Left kidney (tissue), 2 donors: Measurements from ENCODE around the gene TAOK2. TPM values are rescaled to one million over a fixed set of nuclear protein-coding genes. Genes with fewer than 3 reads are reported as not detected.
"Not testable (repeated sequence)": the region's sequence is repeated elsewhere in the genome, so short reads cannot be mapped to it uniquely, and the experiment has no call there.

Experiments used
- DNase-seq: peaks from one replicate; pipeline ENCODE4 v3.0.0-alpha.2; 2013
- polyA plus RNA-seq: library from polyadenylated mRNA; unstranded; fragments of 120-200 nt; gene quantifications from one replicate; pipeline ENCODE4 v1.2.1, GENCODE V29; 2013; ENCODE audit not compliant: insufficient read length

Gene TAOK2
- polyA plus RNA-seq, 1 donor = 45.3 TPM

- no peak for DNase-seq
Measured at GRCh38 chr16:30002614-30003346, 29.1 kb downstream of the TAOK2 start.

- DNase-seq = no peak
Measured at GRCh38 chr16:30003670-30004423, 30.2 kb downstream of the TAOK2 start.

GRCh38 chr16:30004424-30004776 is 30.7 kb downstream of the TAOK2 start:
- DNase-seq = no peak

GRCh38 chr16:30004811-30005242 is 31.2 kb downstream of the TAOK2 start:
- no peak for DNase-seq

GRCh38 chr16:30005341-30006094 is 31.9 kb downstream of the TAOK2 start:
- DNase-seq = no peak

- DNase-seq = no peak
Measured at GRCh38 chr16:30006095-30006473, 32.4 kb downstream of the TAOK2 start.

- no peak for DNase-seq
Measured at GRCh38 chr16:30006659-30007377, 33.1 kb downstream of the TAOK2 start.

- DNase-seq = no peak
Measured at GRCh38 chr16:30007378-30007895, 33.8 kb downstream of the TAOK2 start.

- no peak for DNase-seq
Measured at GRCh38 chr16:30009085-30009862, 35.6 kb downstream of the TAOK2 start.

GRCh38 chr16:30009990-30010843 is 36.5 kb downstream of the TAOK2 start:
- no peak for DNase-seq

GRCh38 chr16:30010844-30011713 is 37.4 kb downstream of the TAOK2 start, which contains the start of gene DOC2A:
Gene DOC2A (minus strand): TSS chr16:30011027. CDS start chr16:30010222, 805 bp downstream.
- DNase-seq = no peak

GRCh38 chr16:30011714-30012504 is 38.2 kb downstream of the TAOK2 start:
- DNase-seq = no peak

GRCh38 chr16:30012598-30012997 is 38.9 kb downstream of the TAOK2 start:
- DNase-seq = not testable (repeated sequence)

- not testable (repeated sequence) for DNase-seq
Measured at GRCh38 chr16:30015450-30015849, 41.8 kb downstream of the TAOK2 start.

GRCh38 chr16:30016555-30017276 is 43.0 kb downstream of the TAOK2 start:
- no peak for DNase-seq

GRCh38 chr16:30017277-30017656 is 43.6 kb downstream of the TAOK2 start:
- no peak for DNase-seq

- not testable (repeated sequence) for DNase-seq
Measured at GRCh38 chr16:30017937-30018336, 44.3 kb downstream of the TAOK2 start.
